H1 (cell line): ENCODE data around the gene PCP4. TPM values are rescaled to one million over a fixed set of nuclear protein-coding genes. Genes with fewer than 3 reads are reported as not detected.

Experiments used
- CTCF ChIA-PET: fragments of 300-600 bp; sonication (Branson Sonifier 250); formaldehyde crosslinking; loops from one replicate; lab custom pipeline; 2021; ENCODE audit not compliant: partially characterized antibody; lab: Charles Lee
- POLR2A ChIA-PET: fragments of 300-600 bp; sonication (Branson Sonifier 250); formaldehyde crosslinking; loops from one replicate; lab custom pipeline; 2021; ENCODE audit warnings: inconsistent platforms; ENCODE audit not compliant: partially characterized antibody; lab: Charles Lee
- DNase-seq, 2 experiments: peaks; one replicate each; pipeline versions ENCODE4 v3.0.0 to v3.0.0-alpha.2; 2010 to 2022; ENCODE audit warnings: low spot score in 2 of 2, low read depth in 1 of 2, mixed read lengths in 1 of 2
- FAIRE-seq: peaks from 2 replicates; lab custom pipeline; 2011; peaks lifted over from hg19 to GRCh38; lab: Jason Lieb, UNC
- H2AFZ ChIP-seq: 2 replicates; pipeline ENCODE4 v1.8.1; 2012; ENCODE audit warnings: low read length, inconsistent platforms
- H2AK5ac ChIP-seq: 2 replicates; pipeline ENCODE4 v1.6.1; 2013; ENCODE audit warnings: low read depth, low read length
- H2BK120ac ChIP-seq: replicated peaks from 2 replicates; pipeline ENCODE3; 2013; ENCODE audit warnings: low read depth, low read length, inconsistent platforms
- H2BK12ac ChIP-seq: 2 replicates; pipeline ENCODE4 v1.6.1; 2013; ENCODE audit warnings: low read depth, low read length
- H2BK15ac ChIP-seq: 2 replicates; pipeline ENCODE4 v1.6.1; 2013; ENCODE audit warnings: low read length
- H2BK20ac ChIP-seq: 2 replicates; pipeline ENCODE4 v1.6.1; 2013; ENCODE audit warnings: low read length
- H2BK5ac ChIP-seq: 2 replicates; pipeline ENCODE4 v1.6.1; 2013; ENCODE audit warnings: low read depth, low read length
- H3K14ac ChIP-seq: 2 replicates; pipeline ENCODE4 v1.6.1; 2013; ENCODE audit warnings: inconsistent platforms; ENCODE audit not compliant: insufficient read length
- H3K18ac ChIP-seq: 2 replicates; pipeline ENCODE4 v1.6.1; 2013; ENCODE audit warnings: low read length; ENCODE audit errors: extremely low read depth
- H3K23ac ChIP-seq: 2 replicates; pipeline ENCODE4 v1.6.1; 2013; ENCODE audit warnings: inconsistent platforms; ENCODE audit not compliant: insufficient read length
- H3K23me2 ChIP-seq: 2 replicates; pipeline ENCODE4 v1.6.1; 2013; ENCODE audit warnings: low read depth, low read length
- H3K27ac ChIP-seq: 2 replicates; pipeline ENCODE4 v1.6.1; 2011; ENCODE audit warnings: low read depth, low read length, inconsistent platforms
- H3K27me3 ChIP-seq, 4 experiments: replicated peaks in 1 of 4; 1 replicate in 1 of 4; 2 replicates in 3 of 4; pipeline versions ENCODE4 v1.6.1 to v1.8.1; 2011 to 2013; ENCODE audit warnings: low read length in 3 of 4, mild to moderate bottlenecking in 3 of 4, inconsistent platforms in 2 of 4, mixed read lengths in 2 of 4, moderate library complexity in 1 of 4; ENCODE audit not compliant: control insufficient read depth in 3 of 4, insufficient read depth in 3 of 4; ENCODE audit errors: extremely low read depth in 1 of 4
- H3K36me3 ChIP-seq, 4 experiments: 2 replicates each; pipeline versions ENCODE4 v1.6.1 to v1.8.1; 2011 to 2013; ENCODE audit warnings: mild to moderate bottlenecking in 4 of 4, low read length in 3 of 4, moderate library complexity in 2 of 4, control low read depth in 1 of 4, inconsistent platforms in 1 of 4; ENCODE audit not compliant: insufficient read depth in 4 of 4, control insufficient read depth in 2 of 4
- H3K4ac ChIP-seq: replicated peaks from 2 replicates; pipeline ENCODE3; 2013; ENCODE audit warnings: low read length, low read depth, mixed read lengths, inconsistent platforms; ENCODE audit not compliant: insufficient read length
- H3K4me1 ChIP-seq, 4 experiments: replicated peaks in 1 of 4; 1 replicate in 1 of 4; 2 replicates in 3 of 4; pipeline versions ENCODE4 v1.6.1 to v1.8.1; 2011 to 2013; ENCODE audit warnings: low read length in 3 of 4, inconsistent platforms in 2 of 4, mixed read lengths in 1 of 4; ENCODE audit not compliant: insufficient read depth in 4 of 4, control insufficient read depth in 3 of 4
- H3K4me2 ChIP-seq, 2 experiments: 2 replicates each; pipeline versions ENCODE4 v1.6.1 to v1.8.1; 2011 to 2013; ENCODE audit warnings: low read depth in 2 of 2, low read length in 2 of 2, control low read depth in 1 of 2, inconsistent platforms in 1 of 2, mild to moderate bottlenecking in 1 of 2; ENCODE audit not compliant: insufficient read depth in 1 of 2
- H3K4me3 ChIP-seq, 4 experiments: fragments of 200-600, 300-600 bp in 1 of 4; sonication (generic), shearing (Covaris generic), sonication (Bioruptor Twin) in 1 of 4; 2 replicates each; pipeline versions ENCODE4 v1.5.1 to v1.8.1; 2011 to 2016; ENCODE audit warnings: low read length in 4 of 4, low read depth in 3 of 4, control low read depth in 2 of 4, inconsistent platforms in 2 of 4, mild to moderate bottlenecking in 2 of 4, mixed read lengths in 1 of 4, moderate library complexity in 1 of 4; ENCODE audit not compliant: insufficient read depth in 2 of 4; ENCODE audit errors: extremely low read depth in 1 of 4
- H3K56ac ChIP-seq: replicated peaks from 2 replicates; pipeline ENCODE3; 2013; ENCODE audit warnings: low read depth, mild to moderate bottlenecking, mixed read lengths, low read length, inconsistent platforms; ENCODE audit not compliant: insufficient read length
- H3K79me1 ChIP-seq: 2 replicates; pipeline ENCODE4 v1.6.1; 2013; ENCODE audit warnings: low read depth, low read length, control low read depth
- H3K79me2 ChIP-seq, 2 experiments: 2 replicates each; pipeline versions ENCODE4 v1.6.1 to v1.8.1; 2012 to 2013; ENCODE audit warnings: low read length in 2 of 2, mild to moderate bottlenecking in 2 of 2, inconsistent platforms in 1 of 2; ENCODE audit not compliant: insufficient read depth in 2 of 2, control insufficient read depth in 1 of 2
- H3K9ac ChIP-seq, 4 experiments: replicated peaks in 1 of 4; 1 replicate in 1 of 4; 2 replicates in 3 of 4; pipeline versions ENCODE4 v1.6.1 to v1.8.1; 2011 to 2013; ENCODE audit warnings: low read depth in 3 of 4, low read length in 3 of 4, control low read depth in 2 of 4, mild to moderate bottlenecking in 2 of 4, moderate library complexity in 2 of 4, inconsistent platforms in 1 of 4; ENCODE audit errors: extremely low read depth in 1 of 4
- H3K9me3 ChIP-seq, 2 experiments: 2 replicates each; pipeline versions ENCODE4 v1.6.1 to v1.8.1; 2012 to 2013; ENCODE audit warnings: mild to moderate bottlenecking in 2 of 2, moderate library complexity in 2 of 2, control low read depth in 1 of 2, inconsistent platforms in 1 of 2, low read depth in 1 of 2, low read length in 1 of 2, mixed read lengths in 1 of 2; ENCODE audit not compliant: insufficient read depth in 2 of 2
- H4K20me1 ChIP-seq, 2 experiments: replicated peaks in 1 of 2; 2 replicates each; pipeline versions ENCODE3 to v1.8.1; 2011 to 2013; ENCODE audit warnings: inconsistent platforms in 2 of 2, low read length in 2 of 2, mild to moderate bottlenecking in 1 of 2; ENCODE audit not compliant: insufficient read depth in 2 of 2, control insufficient read depth in 1 of 2
- H4K5ac ChIP-seq: 2 replicates; pipeline ENCODE4 v1.6.1; 2013; ENCODE audit warnings: low read length, low read depth, mixed read lengths, inconsistent platforms; ENCODE audit not compliant: insufficient read length
- H4K8ac ChIP-seq: 2 replicates; pipeline ENCODE4 v1.8.0; 2013; ENCODE audit warnings: mild to moderate bottlenecking, moderate library complexity, low read length, inconsistent platforms; ENCODE audit not compliant: insufficient read depth; ENCODE audit errors: extremely low read depth
- H4K91ac ChIP-seq: replicated peaks from 2 replicates; pipeline ENCODE3; 2013; ENCODE audit warnings: low read length, mixed read lengths, inconsistent platforms; ENCODE audit not compliant: insufficient read length
- CHD2 ChIP-seq: IDR thresholded peaks from 2 replicates; pipeline ENCODE4 v1.6.1; 2012; ENCODE audit warnings: low read length, improper control_type of control experiment
- EGR1 ChIP-seq: IDR thresholded peaks from 2 replicates; pipeline ENCODE4 v1.6.1; 2011; ENCODE audit warnings: low read depth, low read length, borderline replicate concordance
- GABPA ChIP-seq: IDR thresholded peaks from 2 replicates; pipeline ENCODE4 v1.6.1; 2011; ENCODE audit warnings: mild to moderate bottlenecking, low read length, moderate library complexity, borderline replicate concordance; ENCODE audit not compliant: insufficient read depth
- MAFK ChIP-seq: IDR thresholded peaks from 2 replicates; pipeline ENCODE4 v1.6.1; 2012; ENCODE audit warnings: low read depth, mild to moderate bottlenecking, improper control_type of control experiment, low read length
- NRF1 ChIP-seq: IDR thresholded peaks from 2 replicates; pipeline ENCODE4 v1.6.1; 2011; ENCODE audit warnings: mild to moderate bottlenecking, low read depth, low read length, improper control_type of control experiment
- PHF8 ChIP-seq: fragments of 200-600 bp; sonication (generic); conservative IDR thresholded peaks from 2 replicates; pipeline ENCODE4 v1.7.1; 2012; ENCODE audit warnings: low read depth, mild to moderate bottlenecking, inconsistent platforms, low read length, moderate library complexity
- POU5F1 ChIP-seq: IDR thresholded peaks from 2 replicates; pipeline ENCODE4 v1.6.1; 2011; ENCODE audit warnings: low read depth, mild to moderate bottlenecking, low read length, moderate library complexity
- RFX5 ChIP-seq: IDR thresholded peaks from 2 replicates; pipeline ENCODE4 v1.6.1; 2011; ENCODE audit warnings: low read depth, low read length, improper control_type of control experiment, borderline replicate concordance
- SRF ChIP-seq: IDR thresholded peaks from 2 replicates; pipeline ENCODE4 v1.6.1; 2011; ENCODE audit warnings: mild to moderate bottlenecking, low read depth, low read length, moderate library complexity
- TEAD4 ChIP-seq: IDR thresholded peaks from 2 replicates; pipeline ENCODE4 v1.6.1; 2012; ENCODE audit warnings: low read depth, low read length, inconsistent platforms, mixed read lengths
- WGBS, 2 experiments: shearing (Covaris generic) in 1 of 2; methylation state at CpG; one replicate each; pipeline versions ENCODE4 v1.1.6 to v1.1.7; 2013 to 2015; ENCODE audit warnings: low lambda C conversion rate in 2 of 2, mixed read lengths in 2 of 2, inconsistent platforms in 1 of 2, low coverage in 1 of 2, missing lambda C conversion rate in 1 of 2; ENCODE audit not compliant: insufficient replicate concordance in 2 of 2, insufficient coverage in 1 of 2, insufficient read length in 1 of 2; ENCODE audit errors: extremely low coverage in 1 of 2, missing lambda C conversion rate in 1 of 2; 5-methylcytosine and 5-hydroxymethylcytosine counted together
- polyA plus RNA-seq, 7 experiments: library from polyadenylated mRNA; depleted of rRNA in 3 of 7; stranded (reverse) in 5 of 7; unstranded in 2 of 7; fragments of >200 nt in 5 of 7; fragments of 200-250 nt in 2 of 7; gene quantifications; 1 replicate in 5 of 7; 2 replicates in 1 of 7; 4 replicates in 1 of 7; pipeline versions ENCODE4 v1.2.1 to v1.2.3, GENCODE V29; 2011 to 2013; ENCODE audit warnings: missing spikeins in 2 of 7, mixed read lengths in 2 of 7
- total RNA-seq: library from RNA; stranded (reverse); fragmentation: NEBNext Ultra II Directional; extraction: Animal tissue kit (Norgen Biotek cat#: 25700); gene quantifications from 2 replicates; pipeline ENCODE4 v1.2.1, GENCODE V29; 2021

Gene PCP4
- total and polyA plus RNA-seq, 2 of the 8 experiments (the other 6 are each of a cell fraction or from before 2014, with no cell fraction given) = 1.8 to 2.4 TPM

DNA sequence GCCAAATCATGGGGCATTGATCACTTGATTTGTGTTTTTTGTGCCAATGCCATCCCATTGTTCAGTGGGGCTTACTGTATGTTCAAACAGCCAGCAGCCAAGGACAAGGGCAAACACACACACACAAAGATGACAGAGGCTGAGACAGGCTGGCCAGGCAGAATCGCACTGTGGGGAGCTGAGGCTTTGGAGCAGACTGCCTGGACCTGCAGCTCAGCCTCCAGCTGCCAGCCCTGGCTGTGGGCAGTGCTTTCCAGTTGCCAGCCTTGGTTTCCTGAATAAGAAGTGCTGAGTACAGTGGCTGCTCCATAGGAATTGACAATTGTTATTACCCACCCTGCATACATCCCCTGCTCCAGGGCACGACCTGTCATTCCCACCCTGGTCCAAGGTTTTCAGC lies 16.9 kb upstream of the PCP4 start:
- CTCF ChIA-PET = interaction anchor here (0.6 to 3.2 kb wide), 4 partner anchors 17 to 1220 kb away, joined by 3 to 26 read pairs (median 8); partner anchors contain the start of gene PCP4
- TF ChIP-seq GABPA (no peak), SRF (no peak), POU5F1 (no peak), RFX5 (no peak), MAFK (no peak), EGR1 (no peak), TEAD4 (no peak), PHF8 (no peak), NRF1 (no peak), CHD2 (no peak)
- H3K9ac ChIP-seq = no peak overlapping the region
- H3K79me2 ChIP-seq = no peaks in the 10 kb centered on the region
- H3K27me3 ChIP-seq = no peaks in the 10 kb centered on the region
- POLR2A ChIA-PET = no interaction called here
- WGBS, 2 experiments = 74% methylated on average over 2 of the region's 2 CpGs; no CpG with 5 or more reads in 1 of the 2 experiments
- H3K79me1 ChIP-seq = no peaks in the 10 kb centered on the region
- H2AFZ ChIP-seq = no peak overlapping the region
- no peak overlapping the region for H3K14ac ChIP-seq
- H3K4me3 ChIP-seq = no peak overlapping the region
- H2AK5ac ChIP-seq = no peak overlapping the region
- H3K9me3 ChIP-seq = no peaks in the 10 kb centered on the region; a peak in 1 of 4 replicates
- no peak overlapping the region for H4K5ac ChIP-seq
- H4K20me1 ChIP-seq = no peaks in the 10 kb centered on the region
- no peak overlapping the region for H3K4me2 ChIP-seq
- no peak overlapping the region for H2BK20ac ChIP-seq
- 0 out of 2 replicates have a peak overlapping the region, but pooled peaks have one; percentile 50 for H2BK5ac ChIP-seq
- H3K23me2 ChIP-seq = peaks cover 2% of the 10 kb centered on the region; the same call in 1 of the 2 replicates
- H3K56ac ChIP-seq = no peak overlapping the region
- no peak overlapping the region for H2BK12ac ChIP-seq
- no peak overlapping the region for H4K91ac ChIP-seq
- H3K4me1 ChIP-seq = 0 out of 7 replicates have a peak, but pooled peaks cover 0 to 4% (median 0%) of the 10 kb centered on the region in 4 experiments
- no peaks in the 10 kb centered on the region; a peak in 1 of 8 replicates for H3K36me3 ChIP-seq
- no peak overlapping the region; the same call in 1 of the 2 replicates for H3K18ac ChIP-seq
- H4K8ac ChIP-seq = 0 out of 2 replicates have a peak overlapping the region, but pooled peaks have one; percentile 7
- no peak for FAIRE-seq
- H2BK15ac ChIP-seq = no peak overlapping the region
- H2BK120ac ChIP-seq = no peak overlapping the region
- H3K4ac ChIP-seq = no peak overlapping the region
- DNase-seq = no peak
- H3K23ac ChIP-seq = no peak overlapping the region
- H3K27ac ChIP-seq = no peak overlapping the region
